ENCODE results near the gene SKIC2.
"Not testable (repeated sequence)": the region's sequence is repeated elsewhere in the genome, so short reads cannot be mapped to it uniquely, and the experiment has no call there.

DNA sequence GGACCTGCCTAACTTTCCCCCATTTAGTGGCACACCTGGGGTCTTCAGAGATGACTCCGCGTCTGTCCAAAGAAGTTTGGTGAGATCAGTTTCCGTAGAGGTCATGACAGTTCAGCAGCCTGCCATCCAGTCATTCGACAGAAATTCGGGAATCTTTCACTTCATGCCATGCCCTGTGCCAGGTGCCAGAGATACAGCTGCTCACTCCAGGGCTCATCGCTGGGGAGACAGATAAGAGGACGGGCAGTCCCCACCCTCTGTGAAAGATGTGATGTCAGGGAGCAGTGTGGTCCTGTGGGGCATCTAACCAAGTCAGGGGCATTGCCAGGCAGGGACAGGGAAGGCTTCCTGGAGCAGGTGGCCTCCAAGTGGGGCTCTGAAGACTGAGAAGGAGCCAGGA, 44.3 kb downstream of the SKIC2 start:
- not testable (repeated sequence) for TF ChIP-seq EZH2 (IDR thresholded peaks at IDR 0.05; ENCODE audit: insufficient read depth, poor library complexity, severe bottlenecking); EZH2phosphoT487 (IDR thresholded peaks at IDR 0.05; ENCODE audit: insufficient read depth, low read depth)

Data from GM23248 (cell line).